Progenitor cell of endocrine pancreas (in vitro differentiated cells): ENCODE data around the gene BCAR3. TPM values are rescaled to one million over a fixed set of nuclear protein-coding genes. Genes with fewer than 3 reads are reported as not detected.

Experiments used
- DNase-seq: peaks from one replicate; pipeline ENCODE4 v3.0.0; 2021; ENCODE audit warnings: low spot score; ENCODE audit not compliant: unreplicated experiment
- H3K27ac Mint-ChIP-seq: 2 replicates; pipeline ENCODE4 v1.8.0; 2021; ENCODE audit warnings: mild to moderate bottlenecking, moderate library complexity, mixed read lengths
- H3K27me3 Mint-ChIP-seq: 2 replicates; pipeline ENCODE4 v1.8.0; 2021; ENCODE audit warnings: mixed read lengths
- H3K36me3 Mint-ChIP-seq: 2 replicates; pipeline ENCODE4 v1.8.0; 2022; ENCODE audit warnings: mixed read lengths; ENCODE audit not compliant: insufficient read depth
- H3K4me1 Mint-ChIP-seq: 2 replicates; pipeline ENCODE4 v1.8.0; 2021; ENCODE audit warnings: low read depth, mixed read lengths
- H3K4me3 Mint-ChIP-seq: 2 replicates; pipeline ENCODE4 v1.8.0; 2021; ENCODE audit warnings: low read depth, mild to moderate bottlenecking, moderate library complexity, mixed read lengths
- H3K9me3 Mint-ChIP-seq: 2 replicates; pipeline ENCODE4 v1.8.0; 2021; ENCODE audit warnings: low read depth, mixed read lengths
- CTCF ChIP-seq: fragments of 200-600 bp; sonication (generic); IDR thresholded peaks from one replicate; pipeline ENCODE4 v1.5.0; 2021; ENCODE audit warnings: antibody characterized with exemption, mild to moderate bottlenecking; ENCODE audit not compliant: unreplicated experiment
- total RNA-seq: library from RNA; stranded (reverse); gene quantifications from 2 replicates; pipeline ENCODE4 v1.2.1, GENCODE V29; 2021

BCAR3 gene
- total RNA-seq, 1 donor from 2014 or later = 7.1 TPM

- no peak for DNase-seq
- H3K4me1 Mint-ChIP-seq = peaks cover 14% of the 10 kb centered on the region
- H3K36me3 Mint-ChIP-seq = no peaks in the 10 kb centered on the region
- no peak for TF ChIP-seq CTCF
- H3K27ac Mint-ChIP-seq = no peak overlapping the region
- H3K27me3 Mint-ChIP-seq = no peaks in the 10 kb centered on the region
- no peaks in the 10 kb centered on the region for H3K9me3 Mint-ChIP-seq
- H3K4me3 Mint-ChIP-seq = no peak overlapping the region
Observed at GRCh38 chr1:93723733-93724270, 42.2 kb upstream of the BCAR3 start.

- no peak for TF ChIP-seq CTCF
- Mint-ChIP-seq H3K36me3 (no peaks in the 10 kb centered on the region), H3K9me3 (no peaks in the 10 kb centered on the region), H3K4me1 (peaks cover 14% of the 10 kb centered on the region), H3K4me3 (no peak overlapping the region), H3K27ac (peak overlapping the region; percentile 24), H3K27me3 (peaks cover 1% of the 10 kb centered on the region)
- DNase-seq = no peak
Observed at GRCh38 chr1:93723110-93723509, 41.5 kb upstream of the BCAR3 start.

GRCh38 chr1:93722081-93723031 is 40.7 kb upstream of the BCAR3 start:
- Mint-ChIP-seq H3K27me3 (peaks cover 3% of the 10 kb centered on the region), H3K9me3 (no peaks in the 10 kb centered on the region), H3K27ac (peak overlapping the region; percentile 97), H3K4me1 (peaks cover 14% of the 10 kb centered on the region), H3K36me3 (no peaks in the 10 kb centered on the region), H3K4me3 (no peak overlapping the region)
- peak; percentile 20 for TF ChIP-seq CTCF
- DNase-seq = no peak

DNA sequence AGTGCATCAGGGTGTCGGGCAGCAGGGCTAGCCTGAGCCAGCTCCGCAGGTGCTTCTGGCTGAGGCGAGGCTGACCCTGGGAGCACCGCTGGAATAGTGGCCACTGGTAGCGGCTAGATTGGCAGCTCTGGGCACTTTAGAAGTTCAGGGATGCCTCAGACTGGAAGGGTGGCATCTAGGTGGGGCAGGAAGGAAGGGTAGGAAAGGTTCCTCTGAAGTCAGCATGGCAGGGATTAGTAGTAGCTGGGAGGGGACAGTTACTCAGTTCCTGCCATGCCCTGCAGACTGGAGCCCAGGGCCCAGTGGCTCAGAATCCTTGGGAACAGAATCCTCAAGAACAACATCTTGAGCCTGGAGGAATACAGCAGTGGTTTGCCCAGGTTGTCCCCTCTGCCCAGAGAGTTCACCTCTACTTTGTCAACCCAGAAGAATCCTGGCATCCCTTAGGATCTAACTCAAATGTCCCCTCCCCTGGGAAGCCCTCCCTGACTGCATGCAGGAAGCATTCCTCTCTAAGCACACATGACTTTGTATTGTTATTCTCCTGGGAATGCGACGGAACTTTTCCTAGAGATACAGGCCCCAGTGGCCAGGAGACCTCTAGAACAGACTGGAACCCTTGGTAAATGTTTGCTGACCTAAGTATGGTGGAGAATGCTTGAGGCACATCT is 39.5 kb upstream of the BCAR3 start:
- Mint-ChIP-seq H3K4me1 (peaks cover 14% of the 10 kb centered on the region), H3K9me3 (no peaks in the 10 kb centered on the region), H3K27ac (no peak overlapping the region), H3K36me3 (no peaks in the 10 kb centered on the region), H3K27me3 (peaks cover 10% of the 10 kb centered on the region), H3K4me3 (no peak overlapping the region)
- TF ChIP-seq CTCF = no peak
- no peak for DNase-seq

GRCh38 chr1:93717640-93718039 is 36.0 kb upstream of the BCAR3 start:
- no peak for DNase-seq
- no peak overlapping the region for H3K27ac Mint-ChIP-seq
- peaks cover 10% of the 10 kb centered on the region for H3K27me3 Mint-ChIP-seq
- no peaks in the 10 kb centered on the region for H3K36me3 Mint-ChIP-seq
- no peak overlapping the region for H3K4me3 Mint-ChIP-seq
- peaks cover 31% of the 10 kb centered on the region for H3K4me1 Mint-ChIP-seq
- TF ChIP-seq CTCF = no peak
- no peaks in the 10 kb centered on the region for H3K9me3 Mint-ChIP-seq
